COLO829 (cell line): Measurements from ENCODE around the gene ZSWIM8.

ENCODE experiments used
- DNase-seq: peaks from one replicate; pipeline ENCODE4 v3.0.0; 2012; ENCODE audit warnings: low spot score

The ZSWIM8 gene

DNA sequence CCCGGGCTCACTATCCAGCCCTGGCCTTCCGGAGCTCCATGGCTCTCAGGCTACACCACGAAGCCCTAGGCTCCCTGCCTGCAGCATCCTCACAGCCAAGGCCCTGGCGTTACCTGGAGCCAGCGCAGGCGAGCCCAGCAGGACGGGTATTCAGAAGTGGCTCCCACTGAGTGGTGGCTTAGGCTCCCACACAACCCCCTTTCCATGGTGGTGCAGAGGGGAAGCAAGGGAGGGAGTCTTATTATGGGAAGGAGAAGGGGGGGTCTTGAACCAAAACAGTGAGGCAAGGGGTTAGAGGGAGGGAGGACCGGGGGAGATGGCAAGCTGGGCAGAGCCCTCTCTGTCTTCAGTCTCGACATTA, 55.6 kb downstream of the ZSWIM8 start:
- no peak for DNase-seq

DNA sequence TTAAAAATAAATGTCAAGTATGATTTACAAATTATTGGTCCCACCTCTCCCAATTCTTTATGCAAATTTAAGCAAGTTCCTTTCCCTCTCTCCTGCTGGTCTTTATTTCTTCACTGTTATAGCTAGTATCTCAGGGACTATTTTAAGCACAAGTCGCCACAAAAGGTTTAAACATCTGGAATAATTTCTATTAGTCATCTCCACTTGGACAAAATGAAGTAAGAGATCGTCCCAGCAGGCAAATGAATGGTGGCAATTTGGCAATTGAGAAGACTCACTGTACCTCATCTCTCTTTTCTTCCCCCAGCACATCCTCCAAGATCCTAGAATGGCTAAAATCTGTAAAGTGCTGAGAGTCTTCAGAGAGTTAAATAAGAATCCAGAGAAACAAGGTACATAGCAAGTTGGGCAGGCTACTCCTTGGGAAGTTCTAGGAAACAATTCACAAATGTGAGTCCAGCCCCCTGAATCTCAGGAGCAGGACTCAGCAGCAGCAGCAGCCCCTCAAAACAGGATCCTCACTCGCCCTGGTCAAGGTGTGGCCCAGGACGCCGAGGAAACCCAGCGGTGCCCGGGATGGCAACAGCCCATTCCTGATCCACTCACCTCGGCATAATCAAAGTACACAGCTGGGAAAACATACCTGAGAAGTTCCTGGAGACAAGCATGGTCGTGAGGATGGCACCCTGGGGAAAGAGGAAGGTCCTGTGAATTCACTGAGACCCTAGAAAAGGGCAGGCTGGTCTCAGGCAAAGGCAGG, 56.3 kb downstream of the ZSWIM8 start:
- no peak for DNase-seq

DNA sequence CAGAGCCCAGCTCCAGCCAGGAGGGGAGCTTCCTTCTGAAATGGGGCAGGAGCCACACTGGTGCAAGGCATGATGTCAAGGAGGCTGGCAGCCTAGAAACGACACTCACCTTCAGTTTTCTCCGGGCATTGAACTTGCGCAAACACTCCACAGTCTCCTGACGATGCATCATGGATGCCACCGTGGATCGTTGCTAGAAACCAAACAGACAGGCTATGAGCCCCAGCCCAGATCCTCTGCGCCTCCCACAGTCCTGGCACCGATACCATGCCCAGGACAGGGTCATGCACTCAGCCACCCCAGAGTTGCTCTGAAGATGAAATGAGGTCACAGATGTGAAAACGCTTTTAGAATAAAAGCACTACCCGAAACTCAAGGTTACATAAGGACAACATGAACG, 56.9 kb downstream of the ZSWIM8 start:
- DNase-seq: no peak

DNA sequence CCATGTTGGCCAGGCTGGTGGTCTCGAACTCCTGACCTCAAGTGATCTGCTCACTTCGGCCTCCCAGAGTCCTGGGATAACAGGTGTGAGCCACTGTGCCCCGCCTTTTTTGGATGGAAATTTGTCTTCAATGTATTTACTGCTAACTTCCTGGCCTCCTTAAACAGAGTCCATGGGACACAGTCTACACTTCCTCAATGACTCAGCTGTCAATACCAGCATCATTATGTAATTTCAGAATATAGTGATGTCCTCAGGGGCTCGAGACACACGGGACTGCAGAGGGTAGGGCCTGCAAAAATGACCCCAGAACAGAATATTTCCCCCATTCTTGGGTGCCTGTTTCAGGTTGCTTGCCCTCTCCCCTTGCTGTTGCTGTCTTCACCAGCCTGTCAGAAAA, 57.9 kb downstream of the ZSWIM8 start:
- no peak for DNase-seq

DNA sequence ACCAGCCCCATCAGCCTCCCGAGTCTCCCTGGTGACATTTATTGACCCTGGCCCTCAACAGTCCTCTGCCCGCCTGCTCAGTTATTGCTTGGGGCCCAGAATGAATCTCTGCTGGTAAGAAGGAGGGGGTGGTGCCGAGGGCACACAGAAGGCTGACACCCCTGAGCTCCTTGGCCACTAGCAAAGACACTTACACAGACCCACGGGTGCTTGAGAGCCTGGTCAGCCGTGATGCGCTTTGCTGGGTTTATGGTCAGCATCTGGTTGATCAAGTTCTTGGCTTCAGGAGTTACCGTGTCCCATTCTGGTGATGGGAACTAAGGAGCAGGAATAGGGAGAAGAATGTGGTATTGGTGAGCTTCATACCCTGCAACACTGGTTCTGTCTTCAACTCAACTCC, 61.6 kb downstream of the ZSWIM8 start:
- DNase-seq: no peak

DNA sequence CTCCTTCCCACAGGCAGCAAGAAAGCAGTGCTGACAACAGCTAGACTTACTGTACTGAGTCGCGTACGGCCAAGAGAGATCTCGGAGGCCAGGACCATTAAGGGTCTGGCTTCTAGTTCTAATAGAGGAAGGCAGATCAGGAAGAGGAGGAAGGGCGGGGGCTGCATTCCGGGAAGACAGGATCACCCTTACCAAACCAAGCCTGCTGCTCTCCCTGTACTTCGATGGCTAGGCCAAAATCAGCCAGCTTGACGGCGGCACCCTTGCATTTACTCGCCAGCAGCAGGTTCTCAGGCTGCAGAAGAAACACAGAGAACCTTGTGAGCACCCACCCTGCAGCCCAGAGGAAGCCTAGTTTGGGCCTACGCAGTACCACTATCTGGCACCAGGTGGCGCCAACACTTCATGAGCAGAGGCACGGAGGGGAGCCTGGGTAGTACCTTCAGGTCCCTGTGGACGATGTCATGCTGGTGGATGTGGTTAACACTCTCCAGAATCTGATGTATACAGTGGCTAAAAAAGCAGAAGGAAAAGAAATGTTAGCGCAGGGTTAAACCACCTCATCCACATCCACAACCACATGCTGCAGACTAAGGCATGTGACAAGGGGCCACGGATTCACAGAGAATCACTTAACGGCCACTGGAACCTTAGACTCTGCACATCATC, 63.5 kb downstream of the ZSWIM8 start:
- DNase-seq: peak; percentile 65

DNA sequence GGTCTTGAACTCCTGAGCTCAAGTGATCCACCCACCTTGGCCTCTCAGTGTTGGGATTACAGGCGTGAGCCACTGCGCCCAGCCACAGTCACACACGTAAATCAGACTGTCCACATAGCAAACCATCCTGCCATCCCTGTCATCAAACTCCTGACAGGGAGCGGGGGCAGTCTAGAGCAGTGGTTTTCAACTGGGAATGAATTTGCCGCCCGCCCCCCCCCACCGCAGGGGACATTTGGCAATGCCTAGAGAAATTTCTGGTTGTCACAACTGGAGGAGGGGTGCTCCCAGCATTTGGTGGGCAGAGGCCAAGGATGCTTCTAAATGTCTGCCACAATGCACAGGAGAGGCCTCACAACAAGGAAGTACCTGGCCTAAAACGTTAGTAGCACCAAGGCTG, 64.8 kb downstream of the ZSWIM8 start:
- no peak for DNase-seq

DNA sequence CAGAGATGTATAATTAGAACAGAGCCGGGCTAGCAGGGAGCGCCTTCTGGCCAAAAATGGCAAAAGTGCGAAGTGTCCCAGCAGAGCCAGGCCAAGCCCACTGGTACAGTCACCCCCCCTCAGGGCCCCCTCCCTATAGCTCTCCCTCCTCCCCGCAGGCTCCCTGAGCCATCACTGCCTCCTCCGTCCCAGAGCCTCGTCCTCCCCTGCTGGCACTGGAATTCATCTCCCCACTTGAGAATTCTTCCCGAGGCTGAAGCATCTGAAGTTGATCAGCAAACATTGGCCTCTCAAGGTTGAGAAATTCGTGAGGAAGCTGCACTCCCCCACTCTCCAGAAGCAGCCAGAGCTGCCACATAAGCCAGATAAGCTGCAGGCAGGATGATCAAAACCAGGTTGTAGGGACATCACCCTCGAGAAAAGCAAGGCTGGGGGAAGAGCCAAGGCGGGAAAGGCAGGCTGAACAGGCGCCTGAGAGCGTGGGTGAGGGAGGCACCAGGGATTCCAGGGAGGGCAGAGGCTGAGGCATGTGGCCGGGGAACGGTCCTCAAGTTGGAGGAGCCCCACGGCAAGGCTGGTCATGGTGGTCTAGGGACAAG, 65.6 kb downstream of the ZSWIM8 start:
- DNase-seq: no peak
